GM19025 (cell line): Measurements from ENCODE around the gene PDIA2.

Experiments used
- ATAC-seq: cut with Tn5 transposase; IDR thresholded peaks from one replicate; pipeline ENCODE4 v1.9.1; 2021; ENCODE audit warnings: mild to moderate bottlenecking, low read depth, moderate library complexity; ENCODE audit not compliant: unreplicated experiment

Gene PDIA2

GRCh38 chr16:279531-279930 lies 3.4 kb upstream of the PDIA2 start:
- no peak for ATAC-seq

- no peak for ATAC-seq
Measured at GRCh38 chr16:280005-280460, 2.9 kb upstream of the PDIA2 start.

- no peak for ATAC-seq
Measured at GRCh38 chr16:280552-280951, 2.4 kb upstream of the PDIA2 start, which contains the start of gene ARHGDIG. TSS of gene ARHGDIG (plus strand) at chr16:280591. CDS start at chr16:280681, 90 bp downstream.

GRCh38 chr16:280991-281659 lies 1.8 kb upstream of the PDIA2 start:
- no peak for ATAC-seq

- ATAC-seq: no peak
Measured at GRCh38 chr16:281660-282255, 1.2 kb upstream of the PDIA2 start.

GRCh38 chr16:282491-282890 lies 473 bp upstream of the PDIA2 start:
- ATAC-seq: no peak

- ATAC-seq: no peak
Measured at GRCh38 chr16:284204-285120, 1.5 kb downstream of the PDIA2 start.

- no peak for ATAC-seq
Measured at GRCh38 chr16:285146-286055, 2.4 kb downstream of the PDIA2 start.

- ATAC-seq: no peak
Measured at GRCh38 chr16:286491-287297, 3.7 kb downstream of the PDIA2 start.

- ATAC-seq: no peak
Measured at GRCh38 chr16:287298-287811, 4.4 kb downstream of the PDIA2 start.

GRCh38 chr16:287981-288920 lies 5.3 kb downstream of the PDIA2 start:
- ATAC-seq: no peak

- ATAC-seq: no peak
Measured at GRCh38 chr16:289395-289997, 6.5 kb downstream of the PDIA2 start.

GRCh38 chr16:290015-290680 lies 7.2 kb downstream of the PDIA2 start:
- no peak for ATAC-seq

GRCh38 chr16:290681-291405 lies 7.9 kb downstream of the PDIA2 start:
- no peak for ATAC-seq

GRCh38 chr16:291539-291938 lies 8.6 kb downstream of the PDIA2 start:
- no peak for ATAC-seq

GRCh38 chr16:293043-293775 lies 10.2 kb downstream of the PDIA2 start:
- no peak for ATAC-seq
